Ramos (cell line): ENCODE results near the gene C1orf94.

Source experiments
- in situ Hi-C: fragments of 300-500 bp; cut with MboI; formaldehyde crosslinking; loops from one replicate; pipeline ENCODE4 v1.14.3; 2022; ENCODE audit warnings: low sequenced_read_pairs; ENCODE audit not compliant: unreplicated experiment

C1orf94 gene

GRCh38 chr1:34237151-34237815 lies 60.6 kb downstream of the C1orf94 start:
- in situ Hi-C loops = no loop called here

- in situ Hi-C loops = no loop called here
These were observed 69.3 kb downstream of the C1orf94 start for GRCh38 chr1:34245967-34246366.

- in situ Hi-C loops = no loop called here
These were observed 73.6 kb downstream of the C1orf94 start for GRCh38 chr1:34250342-34250741.

GRCh38 chr1:34262023-34262853 lies 85.5 kb downstream of the C1orf94 start:
- in situ Hi-C loops = no loop called here

GRCh38 chr1:34262921-34263320 lies 86.2 kb downstream of the C1orf94 start:
- in situ Hi-C loops = no loop called here

GRCh38 chr1:34263406-34263805 lies 86.7 kb downstream of the C1orf94 start:
- in situ Hi-C loops = no loop called here

GRCh38 chr1:34265396-34265795 lies 88.7 kb downstream of the C1orf94 start:
- in situ Hi-C loops = no loop called here

GRCh38 chr1:34266127-34266951 lies 89.6 kb downstream of the C1orf94 start:
- in situ Hi-C loops = no loop called here

- in situ Hi-C loops = no loop called here
These were observed 90.6 kb downstream of the C1orf94 start for GRCh38 chr1:34267326-34267725.

- in situ Hi-C loops = no loop called here
These were observed 91.7 kb downstream of the C1orf94 start for GRCh38 chr1:34268311-34268954.
